GM18508 (cell line): ENCODE data around the gene ARHGAP15.

ENCODE experiments used
- ATAC-seq: cut with Tn5 transposase; IDR thresholded peaks from one replicate; pipeline ENCODE4 v1.9.1; 2021; ENCODE audit warnings: moderate number of reproducible peaks; ENCODE audit not compliant: insufficient read depth, unreplicated experiment

Gene ARHGAP15

GRCh38 chr2:143321994-143322393 is 192.8 kb downstream of the ARHGAP15 start:
- no peak for ATAC-seq

DNA sequence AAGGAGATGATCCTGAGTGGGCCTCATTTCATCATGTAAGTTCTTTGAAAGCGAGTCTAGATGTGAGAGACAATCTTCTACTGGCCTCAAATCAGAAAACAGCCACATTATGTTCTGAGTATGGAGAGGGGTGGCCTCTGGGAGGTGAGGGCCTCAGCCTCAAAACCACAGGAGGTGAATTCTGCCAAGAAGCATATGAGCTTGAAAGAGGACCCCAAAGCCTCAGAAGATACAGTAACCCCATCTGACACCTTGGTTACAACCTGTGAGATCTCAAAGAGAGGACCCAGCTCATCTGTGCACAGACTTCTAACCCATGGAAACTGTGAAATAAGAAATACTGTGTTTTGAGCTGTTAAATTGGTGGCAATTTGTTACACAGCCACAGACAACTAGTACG is 200.1 kb downstream of the ARHGAP15 start:
- no peak for ATAC-seq

GRCh38 chr2:143333168-143333791 is 204.1 kb downstream of the ARHGAP15 start:
- no peak for ATAC-seq

- ATAC-seq, result no peak
Observed at GRCh38 chr2:143333847-143334246, 204.6 kb downstream of the ARHGAP15 start.

GRCh38 chr2:143334837-143335236 is 205.6 kb downstream of the ARHGAP15 start:
- no peak for ATAC-seq

- ATAC-seq, result no peak
Observed at GRCh38 chr2:143336719-143337210, 207.5 kb downstream of the ARHGAP15 start.

DNA sequence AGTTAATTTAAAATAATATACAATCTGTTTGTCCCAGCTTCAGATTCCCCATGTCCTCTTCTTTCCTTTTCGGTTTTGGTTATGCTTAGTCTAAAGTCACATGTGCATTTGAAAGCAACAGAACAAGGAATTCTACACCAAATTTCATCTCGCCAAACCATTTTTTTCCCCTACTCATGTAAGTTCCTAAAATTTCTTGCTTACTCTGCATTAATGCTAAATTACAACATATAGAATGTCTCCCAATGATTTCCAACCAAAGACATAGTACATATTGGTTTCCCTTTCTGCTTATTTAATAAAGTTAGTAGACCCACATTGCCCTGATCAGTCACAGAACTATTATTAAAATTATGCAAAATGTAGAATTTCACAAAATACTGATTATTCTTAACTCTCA is 212.3 kb downstream of the ARHGAP15 start:
- ATAC-seq, result no peak

- ATAC-seq, result no peak
Observed at GRCh38 chr2:143344780-143345179, 215.6 kb downstream of the ARHGAP15 start.

GRCh38 chr2:143345887-143346787 is 216.9 kb downstream of the ARHGAP15 start:
- ATAC-seq, result no peak

- no peak for ATAC-seq
Observed at GRCh38 chr2:143347271-143347695, 218.1 kb downstream of the ARHGAP15 start.

GRCh38 chr2:143347901-143348414 is 218.7 kb downstream of the ARHGAP15 start:
- no peak for ATAC-seq

GRCh38 chr2:143354050-143354750 is 225.0 kb downstream of the ARHGAP15 start:
- no peak for ATAC-seq

GRCh38 chr2:143355870-143356269 is 226.7 kb downstream of the ARHGAP15 start:
- no peak for ATAC-seq

GRCh38 chr2:143356336-143356735 is 227.1 kb downstream of the ARHGAP15 start:
- no peak for ATAC-seq

GRCh38 chr2:143356736-143357446 is 227.7 kb downstream of the ARHGAP15 start:
- ATAC-seq, result no peak

GRCh38 chr2:143357966-143358365 is 228.7 kb downstream of the ARHGAP15 start:
- no peak for ATAC-seq

- ATAC-seq, result no peak
Observed at GRCh38 chr2:143361346-143361745, 232.1 kb downstream of the ARHGAP15 start.

DNA sequence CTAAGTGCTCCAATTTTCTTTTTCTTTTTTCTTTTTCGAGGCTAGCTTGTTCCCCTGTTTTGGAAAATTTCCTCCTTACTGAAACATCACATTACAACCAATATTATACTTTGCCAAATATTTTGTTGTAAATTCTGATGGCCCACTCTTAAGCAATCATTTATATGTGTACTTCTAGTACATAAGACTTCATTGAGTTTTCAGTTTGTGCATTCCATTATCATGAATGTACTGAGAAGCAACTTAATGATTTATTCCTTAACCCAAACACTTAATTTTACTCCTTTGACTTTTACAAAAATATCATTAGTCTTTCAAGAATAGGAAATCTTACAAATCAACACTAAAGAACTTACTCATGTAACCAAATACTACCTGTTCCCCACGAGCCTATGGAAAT is 242.4 kb downstream of the ARHGAP15 start:
- ATAC-seq, result no peak

GRCh38 chr2:143375384-143375880 is 246.2 kb downstream of the ARHGAP15 start:
- no peak for ATAC-seq

DNA sequence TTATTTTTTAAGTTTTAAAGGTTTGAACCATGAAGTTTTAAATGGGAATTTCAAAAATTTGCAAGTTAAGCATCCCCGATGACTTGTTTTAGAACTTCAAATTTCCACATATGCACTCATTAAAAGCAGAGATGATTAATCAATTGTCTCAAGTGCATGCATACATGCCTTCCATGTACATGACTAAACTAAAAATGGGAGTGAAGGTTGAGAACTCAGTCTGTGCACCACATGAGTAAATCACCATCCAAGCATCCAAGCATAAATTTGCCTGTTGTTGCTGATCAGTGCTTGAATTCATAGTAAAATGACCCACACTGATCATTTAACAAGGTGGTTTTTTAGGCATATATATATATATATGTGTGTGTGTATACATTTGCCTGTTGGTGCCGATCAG is 249.8 kb downstream of the ARHGAP15 start:
- no peak for ATAC-seq
